GM21528 (cell line): ENCODE data around the gene DYDC2.
"Not testable (repeated sequence)": the region's sequence is repeated elsewhere in the genome, so short reads cannot be mapped to it uniquely, and the experiment has no call there.

ENCODE experiments used
- ATAC-seq: cut with Tn5 transposase; IDR thresholded peaks from one replicate; pipeline ENCODE4 v1.9.1; 2021; ENCODE audit warnings: mild to moderate bottlenecking, moderate library complexity; ENCODE audit not compliant: unreplicated experiment, low FRiP score

DYDC2 gene

GRCh38 chr10:80411681-80412220 is 55.2 kb downstream of the DYDC2 start:
- no peak for ATAC-seq

- ATAC-seq = no peak
These were observed 55.9 kb downstream of the DYDC2 start for GRCh38 chr10:80412486-80412885.

- ATAC-seq = no peak
These were observed 56.9 kb downstream of the DYDC2 start for GRCh38 chr10:80413271-80413996.

- ATAC-seq = no peak
These were observed 57.7 kb downstream of the DYDC2 start for GRCh38 chr10:80414142-80414895.

GRCh38 chr10:80415734-80416478 is 59.3 kb downstream of the DYDC2 start:
- ATAC-seq = no peak

GRCh38 chr10:80416479-80417098 is 60.0 kb downstream of the DYDC2 start:
- ATAC-seq = no peak

- ATAC-seq = not testable (repeated sequence)
These were observed 60.7 kb downstream of the DYDC2 start for GRCh38 chr10:80417256-80417655.
